ENCODE results near the gene COPZ1.

- TF ChIP-seq CTCF (IDR thresholded peaks at IDR 0.05 in 4 of 5, conservative IDR thresholded peaks at IDR 0.05 in 1 of 5) (no peak), POLR2A (IDR thresholded peaks at IDR 0.05) (no peak)
Observed at GRCh38 chr12:54388237-54389133, 63.6 kb downstream of the COPZ1 start.

Data from gastrocnemius medialis (tissue), 4 donors.